GM10847 (cell line): Measurements from ENCODE around the gene MUC3A.

ENCODE experiments used
- POLR2A ChIP-seq: IDR thresholded peaks from 2 replicates; pipeline ENCODE4 v1.6.1; 2011; ENCODE audit not compliant: insufficient read length; ENCODE audit errors: extremely low read depth

The MUC3A gene

DNA sequence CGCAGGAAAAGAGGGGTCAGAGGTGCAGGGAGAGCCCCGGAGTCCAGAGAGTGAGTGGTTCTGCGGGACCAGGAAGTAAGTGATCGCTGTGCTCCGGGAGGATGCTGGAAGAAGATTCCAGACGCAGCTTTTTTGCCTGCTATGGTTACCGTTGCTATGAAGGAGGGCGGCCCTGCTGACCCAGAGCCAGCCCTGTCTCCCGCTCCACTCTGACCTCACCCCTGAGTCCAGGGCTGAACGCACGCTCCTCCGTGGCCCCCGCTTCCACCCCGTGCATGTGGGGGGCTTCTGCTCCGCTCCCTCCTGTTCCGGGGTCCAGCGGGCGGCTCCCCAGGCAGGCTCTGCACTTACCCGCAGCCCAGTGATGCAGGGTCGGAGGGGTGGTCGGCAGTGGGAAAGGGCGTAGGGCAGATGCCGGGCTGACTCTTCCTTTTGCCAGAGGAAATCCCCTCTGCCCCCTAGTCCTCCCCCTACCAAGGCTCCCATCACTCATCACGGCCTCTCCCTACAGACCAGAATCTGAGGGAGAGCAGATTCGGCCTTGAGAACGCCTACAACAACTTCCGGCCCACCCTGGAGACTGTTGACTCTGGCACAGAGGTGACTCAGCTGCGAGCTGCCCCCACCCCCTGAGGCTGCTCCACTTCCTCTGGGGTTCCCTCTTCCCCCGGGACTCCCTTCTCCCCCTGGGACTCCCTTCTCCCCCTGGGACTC, 67.9 kb downstream of the MUC3A start:
- TF ChIP-seq POLR2A = no peak
